Measurements from ENCODE around the gene QSOX2.

DNA sequence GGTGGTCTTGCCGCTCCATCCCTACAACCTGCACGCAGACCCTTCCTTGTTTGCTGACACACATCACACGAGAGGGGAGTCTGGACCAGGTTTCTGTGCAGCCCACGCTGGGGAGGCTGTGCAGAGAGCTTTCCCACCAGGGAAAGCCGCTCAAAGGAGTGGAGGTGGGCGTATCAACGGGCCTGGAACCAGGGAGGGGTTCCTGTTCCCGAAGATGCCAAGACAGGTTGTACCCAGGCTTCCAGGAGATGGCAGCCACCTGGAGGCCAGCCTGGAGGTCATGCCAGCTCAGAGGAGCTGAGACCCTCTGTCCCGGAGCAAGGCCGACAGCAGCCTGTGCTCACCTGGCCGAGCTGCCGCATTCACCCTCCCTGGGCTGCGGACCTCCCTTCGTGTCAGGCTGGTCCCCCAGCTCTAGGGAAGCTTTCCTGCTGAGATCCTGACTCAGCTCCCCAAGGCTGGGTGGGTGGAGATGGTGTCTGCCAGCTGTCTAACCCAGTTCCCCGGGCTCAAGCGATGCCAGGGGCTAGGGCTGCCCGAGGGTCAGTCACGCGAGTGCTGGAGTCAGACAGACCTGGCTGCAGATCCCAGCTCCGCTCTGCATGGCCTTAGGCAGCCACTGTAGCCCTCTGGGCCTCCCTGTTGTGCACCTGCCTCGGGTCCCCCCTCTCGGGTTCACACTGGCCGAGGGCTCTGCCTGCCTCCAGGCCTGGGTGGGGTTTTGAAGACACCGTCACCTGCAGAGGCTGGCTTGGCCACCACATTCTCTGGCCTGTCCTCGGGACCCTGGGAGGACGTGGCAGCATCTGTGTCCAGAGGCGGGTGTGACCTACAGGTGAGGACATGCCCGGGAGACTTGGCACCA, 28.5 kb upstream of the QSOX2 start:
- TF ChIP-seq, protein P1, sequence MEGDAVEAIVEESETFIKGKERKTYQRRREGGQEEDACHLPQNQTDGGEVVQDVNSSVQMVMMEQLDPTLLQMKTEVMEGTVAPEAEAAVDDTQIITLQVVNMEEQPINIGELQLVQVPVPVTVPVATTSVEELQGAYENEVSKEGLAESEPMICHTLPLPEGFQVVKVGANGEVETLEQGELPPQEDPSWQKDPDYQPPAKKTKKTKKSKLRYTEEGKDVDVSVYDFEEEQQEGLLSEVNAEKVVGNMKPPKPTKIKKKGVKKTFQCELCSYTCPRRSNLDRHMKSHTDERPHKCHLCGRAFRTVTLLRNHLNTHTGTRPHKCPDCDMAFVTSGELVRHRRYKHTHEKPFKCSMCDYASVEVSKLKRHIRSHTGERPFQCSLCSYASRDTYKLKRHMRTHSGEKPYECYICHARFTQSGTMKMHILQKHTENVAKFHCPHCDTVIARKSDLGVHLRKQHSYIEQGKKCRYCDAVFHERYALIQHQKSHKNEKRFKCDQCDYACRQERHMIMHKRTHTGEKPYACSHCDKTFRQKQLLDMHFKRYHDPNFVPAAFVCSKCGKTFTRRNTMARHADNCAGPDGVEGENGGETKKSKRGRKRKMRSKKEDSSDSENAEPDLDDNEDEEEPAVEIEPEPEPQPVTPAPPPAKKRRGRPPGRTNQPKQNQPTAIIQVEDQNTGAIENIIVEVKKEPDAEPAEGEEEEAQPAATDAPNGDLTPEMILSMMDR (IDR thresholded peaks at IDR 0.05), result no peak
- TF ChIP-seq POLR2AphosphoS5 (IDR thresholded peaks at IDR 0.05; ENCODE audit: low read depth, low read length) (no peak), SIN3A (IDR thresholded peaks at IDR 0.05; ENCODE audit: borderline replicate concordance, insufficient read depth, low read depth, low read length) (no peak), TCF7L2 (IDR thresholded peaks at IDR 0.05; ENCODE audit: low read depth, low read length) (no peak)

All from Panc1 (cell line).